GM12891 (cell line): ENCODE results near the gene ORC4.
"Not testable (repeated sequence)": the region's sequence is repeated elsewhere in the genome, so short reads cannot be mapped to it uniquely, and the experiment has no call there.

Experiments used
- DNase-seq: peaks from one replicate; pipeline ENCODE4 v3.0.0; 2011; ENCODE audit warnings: low spot score; ENCODE audit not compliant: insufficient read length
- FAIRE-seq: peaks from 2 replicates; lab custom pipeline; 2011; peaks lifted over from hg19 to GRCh38; lab: Jason Lieb, UNC
- PAX5 ChIP-seq: IDR thresholded peaks from 2 replicates; pipeline ENCODE4 v1.6.1; 2011; ENCODE audit warnings: low read length, moderate library complexity, mild to moderate bottlenecking; ENCODE audit not compliant: insufficient read depth, severe bottlenecking
- POLR2A ChIP-seq: IDR thresholded peaks from 2 replicates; pipeline ENCODE4 v1.6.1; 2011; ENCODE audit warnings: low read depth, low read length, control low read depth
- POLR2AphosphoS5 ChIP-seq: IDR thresholded peaks from 2 replicates; pipeline ENCODE4 v1.6.1; 2011; ENCODE audit warnings: low read depth, low read length, control low read depth
- POU2F2 ChIP-seq: IDR thresholded peaks from 2 replicates; pipeline ENCODE4 v1.6.1; 2011; ENCODE audit warnings: low read depth, mild to moderate bottlenecking, control low read depth, low read length, moderate library complexity
- SPI1 ChIP-seq: IDR thresholded peaks from 2 replicates; pipeline ENCODE4 v1.6.1; 2011; ENCODE audit warnings: low read depth, low read length, control low read depth
- TAF1 ChIP-seq: IDR thresholded peaks from 2 replicates; pipeline ENCODE4 v1.6.1; 2011; ENCODE audit warnings: low read depth, low read length, control low read depth

Gene ORC4

GRCh38 chr2:147996828-147997227, 23.7 kb downstream of the ORC4 start:
- FAIRE-seq (no peak), DNase-seq (no peak)
- TF ChIP-seq TAF1 (no peak), PAX5 (no peak), POLR2A (no peak), POLR2AphosphoS5 (no peak), SPI1 (no peak), POU2F2 (no peak)

GRCh38 chr2:147994965-147995364, 25.6 kb downstream of the ORC4 start:
- FAIRE-seq, DNase-seq: not testable (repeated sequence)

- FAIRE-seq, result no peak
- DNase-seq, result peak; percentile 21
- TF ChIP-seq POLR2A (no peak), SPI1 (no peak), TAF1 (no peak), PAX5 (no peak), POLR2AphosphoS5 (no peak), POU2F2 (no peak)
These were observed 30.6 kb downstream of the ORC4 start for GRCh38 chr2:147989809-147990403.

GRCh38 chr2:147989102-147989501, 31.4 kb downstream of the ORC4 start:
- FAIRE-seq (no peak), DNase-seq (no peak)
- no peak for TF ChIP-seq PAX5
- no peak for TF ChIP-seq POLR2A
- TF ChIP-seq SPI1, result no peak
- TF ChIP-seq POLR2AphosphoS5, result no peak
- no peak for TF ChIP-seq TAF1

- DNase-seq (no peak), FAIRE-seq (no peak)
- TF ChIP-seq POLR2A (no peak), POU2F2 (no peak), TAF1 (no peak), SPI1 (no peak), PAX5 (no peak), POLR2AphosphoS5 (no peak)
These were observed 39.5 kb downstream of the ORC4 start for GRCh38 chr2:147980940-147981528.

- no peak for DNase-seq
- TF ChIP-seq POLR2AphosphoS5 (no peak), POU2F2 (no peak), POLR2A (no peak)
- FAIRE-seq, result no peak
These were observed 42.9 kb downstream of the ORC4 start for GRCh38 chr2:147977679-147978078.

GRCh38 chr2:147976102-147976501, 44.4 kb downstream of the ORC4 start:
- DNase-seq, result no peak
- TF ChIP-seq POLR2A (no peak), SPI1 (no peak), POU2F2 (no peak), POLR2AphosphoS5 (no peak), TAF1 (no peak), PAX5 (no peak)
- FAIRE-seq, result no peak

GRCh38 chr2:147968571-147968970, 52.0 kb downstream of the ORC4 start:
- TF ChIP-seq PAX5 (no peak), POU2F2 (no peak), TAF1 (no peak), POLR2A (no peak), SPI1 (no peak), POLR2AphosphoS5 (no peak)
- DNase-seq (no peak), FAIRE-seq (no peak)

- TF ChIP-seq POU2F2 (no peak), POLR2AphosphoS5 (no peak), POLR2A (no peak), SPI1 (no peak), PAX5 (no peak), TAF1 (no peak)
- FAIRE-seq (no peak), DNase-seq (no peak)
These were observed 68.4 kb downstream of the ORC4 start for GRCh38 chr2:147952118-147952517.

GRCh38 chr2:147945660-147946059, 74.9 kb downstream of the ORC4 start:
- no peak for DNase-seq
- FAIRE-seq, result no peak
- TF ChIP-seq POLR2A, result no peak

GRCh38 chr2:147939313-147939712, 81.2 kb downstream of the ORC4 start:
- TF ChIP-seq POU2F2, result no peak
- TF ChIP-seq POLR2A, result no peak
- TF ChIP-seq POLR2AphosphoS5, result no peak
- TF ChIP-seq PAX5, result no peak
- no peak for TF ChIP-seq SPI1
- TF ChIP-seq TAF1, result no peak
- no peak for DNase-seq
- FAIRE-seq, result no peak
